Peyer's patch (tissue), 4 donors: ENCODE results near the gene CFAP141.

Experiments
- CTCF ChIP-seq, 6 experiments: fragments of 450-650 bp in 4 of 6; fragments of 200-600 bp in 2 of 6; sonication (generic) in 1 of 6; IDR thresholded peaks; one replicate each; pipeline ENCODE4 v1.5.1; 2017 to 2019; ENCODE audit warnings: antibody characterized with exemption in 6 of 6, mild to moderate bottlenecking in 3 of 6, moderate library complexity in 1 of 6
- POLR2A ChIP-seq, 2 donors: fragments of 450-650 bp; IDR thresholded peaks; one replicate each; pipeline ENCODE4 v1.5.1; 2017; ENCODE audit warnings: antibody characterized with exemption in 2 of 2, mild to moderate bottlenecking in 2 of 2, moderate library complexity in 2 of 2

- no peak for TF ChIP-seq CTCF (IDR thresholded peaks at IDR 0.05)
- no peak for TF ChIP-seq POLR2A (IDR thresholded peaks at IDR 0.05)
Measured at GRCh38 chr1:154219541-154219940, 13.4 kb upstream of the CFAP141 start.
